Breast epithelium (tissue), 4 donors: ENCODE data around the gene ZMIZ1. TPM values are rescaled to one million over a fixed set of nuclear protein-coding genes. Genes with fewer than 3 reads are reported as not detected.

ENCODE experiments used
- DNase-seq, 2 donors: peaks; one replicate each; pipeline ENCODE4 v3.0.0-alpha.2; 2019; ENCODE audit warnings: low spot score in 2 of 2
- H3K27ac ChIP-seq, 2 donors: fragments of 200-600 bp; sonication (generic) in 1 of 2; one replicate each; pipeline ENCODE4 v1.5.1; 2016 to 2019; ENCODE audit warnings: mild to moderate bottlenecking in 1 of 2
- H3K27me3 ChIP-seq, 2 donors: fragments of 200-600 bp; sonication (generic) in 1 of 2; one replicate each; pipeline versions ENCODE4 v1.5.1 to v1.6.0; 2017 to 2019; ENCODE audit warnings: control low read depth in 1 of 2, mild to moderate bottlenecking in 1 of 2
- H3K36me3 ChIP-seq: fragments of 200-600 bp; one replicate; pipeline ENCODE4 v1.5.1; 2019
- H3K4me1 ChIP-seq, 2 donors: fragments of 200-600 bp; sonication (generic); one replicate each; pipeline ENCODE4 v1.5.1; 2016 to 2019; ENCODE audit warnings: control low read depth in 1 of 2
- H3K4me3 ChIP-seq, 3 donors: fragments of 200-600 bp; sonication (generic); 1 replicate in 2 of 3; 2 replicates in 1 of 3; pipeline ENCODE4 v1.5.1; 2016 to 2019; ENCODE audit warnings: mild to moderate bottlenecking in 3 of 3, moderate library complexity in 2 of 3
- H3K9me3 ChIP-seq, 2 donors: fragments of 200-600 bp; sonication (generic) in 1 of 2; one replicate each; pipeline ENCODE4 v1.5.1; 2016 to 2019; ENCODE audit warnings: control low read depth in 1 of 2
- POLR2A ChIP-seq: fragments of 450-650 bp; IDR thresholded peaks from one replicate; pipeline ENCODE4 v1.6.1; 2016; ENCODE audit warnings: antibody characterized with exemption, mild to moderate bottlenecking, moderate library complexity
- POLR2AphosphoS5 ChIP-seq, 3 donors: sonication (generic); formaldehyde crosslinking; IDR thresholded peaks; one replicate each; pipeline ENCODE4 v1.6.1; 2017; ENCODE audit warnings: antibody characterized with exemption in 3 of 3
- intact Hi-C: fragments of 100-400 bp; cut with DNase I; formaldehyde crosslinking; loops from one replicate; pipeline ENCODE4 v1.15.1; 2023; ENCODE audit warnings: low total_unique reads
- total RNA-seq, 3 donors: library from RNA; depleted of rRNA; stranded (reverse); fragments of >200 nt; gene quantifications; one replicate each; pipeline ENCODE4 v1.1.0, GENCODE V29; 2016
- TF ChIP-seq, protein P1 (sequence below), 3 donors: fragments of 450-650 bp; IDR thresholded peaks; one replicate each; pipeline ENCODE4 v1.5.1; 2016 to 2017; ENCODE audit warnings: antibody characterized with exemption in 3 of 3, mild to moderate bottlenecking in 3 of 3, moderate library complexity in 3 of 3

The ZMIZ1 gene
- total RNA-seq, 3 donors from 2014 or later: 34.4 to 63.7 (median 39.8) TPM

DNA sequence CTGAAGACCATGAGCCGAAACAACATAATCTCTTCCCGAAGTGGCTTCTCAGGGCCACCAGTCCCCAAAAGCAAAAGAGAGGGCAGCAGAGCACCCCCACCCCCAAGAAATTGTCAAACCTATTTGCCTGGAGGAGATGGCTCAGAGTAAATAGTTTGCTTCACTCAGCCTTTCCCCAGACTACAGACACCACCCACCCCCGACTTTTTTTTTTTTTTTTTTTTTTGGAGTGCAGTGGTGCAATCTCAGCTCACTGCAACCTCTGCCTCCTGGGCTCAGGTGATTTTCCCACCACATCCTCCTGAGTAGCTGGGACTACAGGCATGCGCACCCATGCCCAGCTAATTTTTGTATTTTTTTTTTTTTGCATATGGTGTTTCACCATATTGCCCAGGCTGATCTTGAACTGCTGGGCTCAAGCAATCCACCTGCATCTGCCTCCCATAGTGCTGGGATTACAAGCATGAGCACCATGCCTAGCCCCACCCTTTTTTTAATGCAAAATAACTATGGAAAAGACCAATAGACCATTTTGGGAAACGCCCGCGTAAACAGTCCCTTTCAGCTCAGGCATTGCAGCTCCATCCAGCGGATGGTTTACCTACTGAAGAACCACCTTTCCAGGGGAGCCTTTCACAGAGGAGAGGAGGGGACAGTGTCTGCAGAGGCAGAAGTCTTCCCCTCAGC is 9.7 kb downstream of the ZMIZ1 start:
- no peaks in the 10 kb centered on the region for H3K27me3 ChIP-seq
- H3K27ac ChIP-seq: peak overlapping the region; percentile 58 to 74
- TF ChIP-seq POLR2AphosphoS5 (IDR thresholded peaks at IDR 0.05) (no peak), POLR2A (no peak)
- TF ChIP-seq, protein P1, sequence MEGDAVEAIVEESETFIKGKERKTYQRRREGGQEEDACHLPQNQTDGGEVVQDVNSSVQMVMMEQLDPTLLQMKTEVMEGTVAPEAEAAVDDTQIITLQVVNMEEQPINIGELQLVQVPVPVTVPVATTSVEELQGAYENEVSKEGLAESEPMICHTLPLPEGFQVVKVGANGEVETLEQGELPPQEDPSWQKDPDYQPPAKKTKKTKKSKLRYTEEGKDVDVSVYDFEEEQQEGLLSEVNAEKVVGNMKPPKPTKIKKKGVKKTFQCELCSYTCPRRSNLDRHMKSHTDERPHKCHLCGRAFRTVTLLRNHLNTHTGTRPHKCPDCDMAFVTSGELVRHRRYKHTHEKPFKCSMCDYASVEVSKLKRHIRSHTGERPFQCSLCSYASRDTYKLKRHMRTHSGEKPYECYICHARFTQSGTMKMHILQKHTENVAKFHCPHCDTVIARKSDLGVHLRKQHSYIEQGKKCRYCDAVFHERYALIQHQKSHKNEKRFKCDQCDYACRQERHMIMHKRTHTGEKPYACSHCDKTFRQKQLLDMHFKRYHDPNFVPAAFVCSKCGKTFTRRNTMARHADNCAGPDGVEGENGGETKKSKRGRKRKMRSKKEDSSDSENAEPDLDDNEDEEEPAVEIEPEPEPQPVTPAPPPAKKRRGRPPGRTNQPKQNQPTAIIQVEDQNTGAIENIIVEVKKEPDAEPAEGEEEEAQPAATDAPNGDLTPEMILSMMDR (IDR thresholded peaks at IDR 0.05): no peak
- peaks cover 37 to 65% of the 10 kb centered on the region in 2 donors for H3K4me1 ChIP-seq
- H3K9me3 ChIP-seq: no peaks in the 10 kb centered on the region
- intact Hi-C loops: no loop called here
- no peak overlapping the region for H3K4me3 ChIP-seq
- no peak for DNase-seq
- H3K36me3 ChIP-seq: no peaks in the 10 kb centered on the region

DNA sequence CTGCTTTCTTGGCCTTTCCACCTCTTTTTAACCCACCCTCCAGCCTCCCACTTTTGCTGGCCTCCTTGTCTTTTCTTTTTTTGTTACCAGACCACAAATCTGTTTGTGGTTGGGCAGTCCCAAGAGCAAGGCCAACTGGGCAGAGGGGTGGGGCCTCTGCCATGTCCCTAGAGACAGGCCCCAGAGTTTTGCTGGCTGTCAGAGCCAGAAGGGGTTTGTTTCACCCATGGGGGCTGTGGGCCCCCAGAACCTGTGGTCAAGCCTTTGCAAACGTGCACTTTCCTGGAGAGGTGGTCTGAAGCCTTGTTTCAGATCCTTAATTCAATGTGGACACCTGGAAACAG is 10.3 kb downstream of the ZMIZ1 start:
- no peak for TF ChIP-seq POLR2A
- TF ChIP-seq POLR2AphosphoS5 (IDR thresholded peaks at IDR 0.05): no peak
- TF ChIP-seq, protein P1 (IDR thresholded peaks at IDR 0.05): no peak
- Histone ChIP-seq H3K27me3 (no peaks in the 10 kb centered on the region), H3K36me3 (no peaks in the 10 kb centered on the region), H3K4me1 (peaks cover 41 to 65% of the 10 kb centered on the region in 2 donors), H3K27ac (peak overlapping the region; percentile 58 to 74), H3K4me3 (no peak overlapping the region), H3K9me3 (no peaks in the 10 kb centered on the region)
- DNase-seq: no peak
- intact Hi-C loops: no loop called here

DNA sequence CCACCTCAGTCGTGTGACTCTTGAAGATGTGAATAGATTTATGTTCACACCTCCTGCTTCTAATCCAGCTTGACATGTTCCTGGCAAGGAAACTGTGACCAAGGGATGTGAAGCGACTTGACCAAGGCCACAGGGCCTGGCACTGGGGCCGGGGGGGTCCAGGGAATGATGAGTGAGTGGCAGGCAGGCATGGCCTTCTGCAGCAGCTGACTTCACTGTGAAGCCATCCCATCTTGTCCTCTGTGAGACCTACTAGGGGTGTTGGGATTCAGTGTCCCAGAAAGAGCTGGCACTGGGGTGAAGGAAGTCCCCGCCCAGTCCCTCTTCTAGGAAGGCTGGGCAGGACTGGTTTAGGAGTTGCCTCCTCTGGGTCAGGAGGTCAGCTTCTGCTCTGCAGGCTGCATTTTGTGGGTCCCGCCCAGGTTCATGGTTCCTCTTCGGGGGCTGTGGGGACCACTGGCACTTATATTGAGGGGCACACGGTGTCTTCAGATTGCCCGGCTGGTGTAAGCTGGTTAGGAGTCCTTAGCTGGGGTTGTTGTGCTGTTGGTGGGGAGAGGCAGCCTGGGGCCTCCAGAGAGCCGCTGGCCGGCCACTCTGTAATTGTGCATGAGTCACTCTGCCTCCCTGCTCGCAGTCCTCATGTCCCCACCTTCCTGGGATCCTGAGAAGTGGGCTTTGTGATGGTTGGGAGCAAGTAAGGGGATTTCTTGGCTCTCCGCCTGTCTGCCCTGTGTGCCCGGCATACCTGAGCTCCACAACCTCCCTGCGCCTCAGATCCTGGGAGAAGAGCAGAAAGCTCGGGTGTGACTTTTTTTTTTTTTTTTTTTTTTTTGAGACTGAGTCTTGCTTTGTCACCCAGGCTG is 11.0 kb downstream of the ZMIZ1 start:
- H3K27ac ChIP-seq: peak overlapping the region; percentile 58 to 74

DNA sequence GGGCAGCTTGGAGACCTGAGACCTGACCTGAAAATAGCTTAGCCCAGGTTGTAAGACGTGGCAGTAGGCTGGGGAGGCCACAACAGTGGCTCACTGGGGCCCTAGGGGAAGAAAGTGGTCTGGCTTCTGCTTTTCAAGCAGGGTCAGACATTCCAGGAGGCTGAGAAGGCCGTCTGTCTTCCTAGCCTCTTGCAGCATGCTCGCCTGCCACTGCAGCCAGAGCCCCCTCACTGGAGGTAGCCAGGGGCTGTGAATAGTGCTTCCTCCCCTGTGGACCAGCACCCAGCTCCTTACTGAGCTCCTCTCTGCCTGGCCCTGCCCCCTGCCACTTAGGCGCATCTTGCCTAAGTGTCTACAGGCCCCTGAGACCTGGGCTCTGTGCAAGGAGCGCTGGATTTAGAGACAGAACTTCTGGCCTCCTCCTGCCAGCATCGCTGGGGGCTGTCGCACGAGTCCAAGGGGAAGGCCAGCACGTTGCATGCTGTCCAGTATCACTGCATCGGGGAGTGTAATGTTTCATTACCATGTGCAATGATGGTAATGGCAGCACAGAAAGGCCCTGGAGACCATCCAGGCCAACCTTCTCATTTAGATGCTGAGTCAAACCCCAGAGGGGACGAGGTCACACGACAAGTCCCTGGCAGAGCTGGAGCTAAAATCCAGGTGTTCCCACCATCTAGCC is 12.7 kb downstream of the ZMIZ1 start:
- DNase-seq: no peak
- H3K4me1 ChIP-seq: peaks cover 50 to 75% of the 10 kb centered on the region in 2 donors
- H3K4me3 ChIP-seq: no peak overlapping the region
- intact Hi-C loops: no loop called here
- peak overlapping the region; percentile 88 to 93 for H3K27ac ChIP-seq
- no peaks in the 10 kb centered on the region for H3K36me3 ChIP-seq
- H3K27me3 ChIP-seq: no peaks in the 10 kb centered on the region
- no peak for TF ChIP-seq POLR2A
- no peaks in the 10 kb centered on the region for H3K9me3 ChIP-seq

More for the DNA sequence above, 11.0 kb downstream of the ZMIZ1 start:
- TF ChIP-seq POLR2A: no peak
- TF ChIP-seq, protein P1 (IDR thresholded peaks at IDR 0.05): no peak
- no peak for TF ChIP-seq POLR2AphosphoS5 (IDR thresholded peaks at IDR 0.05)
- no peaks in the 10 kb centered on the region for H3K36me3 ChIP-seq
- intact Hi-C loops: no loop called here
- DNase-seq: no peak
- no peaks in the 10 kb centered on the region for H3K27me3 ChIP-seq
- no peak overlapping the region for H3K4me3 ChIP-seq
- peaks cover 46 to 67% of the 10 kb centered on the region in 2 donors for H3K4me1 ChIP-seq
- no peaks in the 10 kb centered on the region for H3K9me3 ChIP-seq

DNA sequence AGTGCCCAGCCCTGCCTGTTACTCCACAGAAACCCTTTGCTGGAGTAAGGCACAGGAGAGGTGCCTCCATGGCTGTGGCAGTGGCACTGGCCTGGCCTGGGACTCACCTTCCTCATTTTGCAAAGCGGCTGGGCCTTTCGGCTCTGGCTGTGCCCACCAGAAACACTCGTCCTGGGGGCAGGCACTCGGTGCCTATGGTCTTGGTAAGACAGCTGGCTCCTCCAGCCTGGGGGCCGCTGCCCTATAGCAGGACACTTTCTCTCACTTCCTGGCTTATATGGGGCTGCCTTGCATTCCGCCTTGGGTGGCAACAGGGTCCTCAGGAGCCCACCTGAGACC is 13.2 kb downstream of the ZMIZ1 start:
- TF ChIP-seq POLR2AphosphoS5 (IDR thresholded peaks at IDR 0.05) (no peak), POLR2A (no peak)
- Histone ChIP-seq H3K4me1 (peaks cover 50 to 80% of the 10 kb centered on the region in 2 donors), H3K36me3 (no peaks in the 10 kb centered on the region), H3K27me3 (no peaks in the 10 kb centered on the region), H3K9me3 (no peaks in the 10 kb centered on the region), H3K4me3 (no peak overlapping the region), H3K27ac (peak overlapping the region; percentile 88 to 93)
- intact Hi-C loops: no loop called here
- no peak for DNase-seq
